Measurements from ENCODE around the gene ZNF148.

DNA sequence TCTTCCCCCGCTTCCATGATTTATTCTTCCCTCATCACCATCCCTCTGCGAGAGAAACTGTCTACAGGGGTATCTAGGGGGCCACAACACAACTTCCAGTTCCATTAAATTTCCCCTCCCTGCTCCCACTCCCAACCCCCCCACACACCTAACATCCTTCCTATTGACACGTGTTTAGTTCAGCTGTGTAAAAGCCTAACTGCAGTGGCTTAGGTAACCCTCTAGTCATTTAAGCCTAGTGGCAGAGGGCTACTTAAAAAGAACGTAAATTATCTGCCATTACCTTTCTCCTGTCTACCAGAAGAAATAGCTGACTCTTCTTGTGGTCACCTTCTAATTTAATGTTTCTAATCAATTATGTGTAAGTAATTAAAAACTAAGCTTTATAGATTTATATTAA lies 56.3 kb downstream of the ZNF148 start:
- TF ChIP-seq, protein P1, sequence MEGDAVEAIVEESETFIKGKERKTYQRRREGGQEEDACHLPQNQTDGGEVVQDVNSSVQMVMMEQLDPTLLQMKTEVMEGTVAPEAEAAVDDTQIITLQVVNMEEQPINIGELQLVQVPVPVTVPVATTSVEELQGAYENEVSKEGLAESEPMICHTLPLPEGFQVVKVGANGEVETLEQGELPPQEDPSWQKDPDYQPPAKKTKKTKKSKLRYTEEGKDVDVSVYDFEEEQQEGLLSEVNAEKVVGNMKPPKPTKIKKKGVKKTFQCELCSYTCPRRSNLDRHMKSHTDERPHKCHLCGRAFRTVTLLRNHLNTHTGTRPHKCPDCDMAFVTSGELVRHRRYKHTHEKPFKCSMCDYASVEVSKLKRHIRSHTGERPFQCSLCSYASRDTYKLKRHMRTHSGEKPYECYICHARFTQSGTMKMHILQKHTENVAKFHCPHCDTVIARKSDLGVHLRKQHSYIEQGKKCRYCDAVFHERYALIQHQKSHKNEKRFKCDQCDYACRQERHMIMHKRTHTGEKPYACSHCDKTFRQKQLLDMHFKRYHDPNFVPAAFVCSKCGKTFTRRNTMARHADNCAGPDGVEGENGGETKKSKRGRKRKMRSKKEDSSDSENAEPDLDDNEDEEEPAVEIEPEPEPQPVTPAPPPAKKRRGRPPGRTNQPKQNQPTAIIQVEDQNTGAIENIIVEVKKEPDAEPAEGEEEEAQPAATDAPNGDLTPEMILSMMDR (IDR thresholded peaks at IDR 0.05): no peak
- TF ChIP-seq POLR2A (IDR thresholded peaks at IDR 0.05): no peak
